Endodermal cell (in vitro differentiated cells): ENCODE results near the gene SERPINA5. TPM values are rescaled to one million over a fixed set of nuclear protein-coding genes. Genes with fewer than 3 reads are reported as not detected.

ENCODE experiments used
- DNase-seq: peaks from one replicate; pipeline ENCODE4 v3.0.0-alpha.2; 2017
- H3K27ac ChIP-seq: 2 replicates; pipeline ENCODE4 v1.5.1; 2013; ENCODE audit warnings: mild to moderate bottlenecking, low read depth, low read length, moderate library complexity
- H3K27me3 ChIP-seq: 2 replicates; pipeline ENCODE4 v1.6.1; 2013; ENCODE audit warnings: mild to moderate bottlenecking, low read length, moderate library complexity; ENCODE audit not compliant: insufficient read depth, control insufficient read depth, poor library complexity, severe bottlenecking
- H3K36me3 ChIP-seq: 2 replicates; pipeline ENCODE4 v1.7.0; 2013; ENCODE audit warnings: mild to moderate bottlenecking, low read length, moderate library complexity; ENCODE audit not compliant: control insufficient read depth, insufficient read depth
- H3K4me1 ChIP-seq: one replicate; pipeline ENCODE4 v1.7.0; 2013; ENCODE audit warnings: low read length; ENCODE audit not compliant: control insufficient read depth, insufficient read depth
- H3K4me3 ChIP-seq: 2 replicates; pipeline ENCODE4 v1.5.1; 2013; ENCODE audit warnings: mild to moderate bottlenecking, low read length, moderate library complexity
- H3K9ac ChIP-seq: 2 replicates; pipeline ENCODE4 v1.6.1; 2013; ENCODE audit warnings: mild to moderate bottlenecking, low read length, moderate library complexity; ENCODE audit not compliant: poor library complexity, severe bottlenecking; ENCODE audit errors: extremely low read depth
- H3K9me3 ChIP-seq: 2 replicates; pipeline ENCODE4 v1.6.1; 2013; ENCODE audit warnings: mild to moderate bottlenecking, low read length, moderate library complexity; ENCODE audit not compliant: control insufficient read depth
- H3K27ac Mint-ChIP-seq: 2 replicates; pipeline ENCODE4 v1.8.0; 2020; ENCODE audit warnings: mixed read lengths
- H3K27me3 Mint-ChIP-seq: 2 replicates; pipeline ENCODE4 v1.8.0; 2021; ENCODE audit warnings: mild to moderate bottlenecking, mixed read lengths; ENCODE audit not compliant: insufficient read depth
- H3K36me3 Mint-ChIP-seq: 2 replicates; pipeline ENCODE4 v1.8.0; 2020; ENCODE audit warnings: low read depth, mixed read lengths
- H3K4me1 Mint-ChIP-seq: 2 replicates; pipeline ENCODE4 v1.8.0; 2020; ENCODE audit warnings: mixed read lengths
- H3K4me3 Mint-ChIP-seq: 2 replicates; pipeline ENCODE4 v1.8.0; 2020; ENCODE audit warnings: mild to moderate bottlenecking, moderate library complexity, mixed read lengths
- H3K9me3 Mint-ChIP-seq: 2 replicates; pipeline ENCODE4 v1.8.0; 2020; ENCODE audit warnings: mild to moderate bottlenecking, mixed read lengths
- CTCF ChIP-seq: fragments of 200-600 bp; sonication (generic); conservative IDR thresholded peaks from 2 replicates; pipeline ENCODE4 v1.5.0; 2021; ENCODE audit warnings: antibody characterized with exemption, mild to moderate bottlenecking
- WGBS, 2 experiments: methylation state at CpG; one replicate each; pipeline versions ENCODE4 v1.1.5 to v1.1.7; 2013; ENCODE audit warnings: missing lambda C conversion rate in 2 of 2, mixed read lengths in 1 of 2; ENCODE audit not compliant: insufficient coverage in 1 of 2, insufficient read length in 1 of 2; 5-methylcytosine and 5-hydroxymethylcytosine counted together
- total RNA-seq, 2 donors: library from RNA; stranded (reverse); fragmentation: NEBNext Ultra II Directional in 1 of 2; extraction: Animal tissue kit (Norgen Biotek cat#: 25700) in 1 of 2; gene quantifications; 2 replicates in 1 of 2; 3 replicates in 1 of 2; pipeline ENCODE4 v1.2.1, GENCODE V29; 2021

SERPINA5 gene
- total RNA-seq, 2 donors from 2014 or later, result 1.5 to 2.8 TPM

- peaks cover 26% of the 10 kb centered on the region for H3K4me1 Mint-ChIP-seq
- H3K27ac ChIP-seq, result peak overlapping the region; percentile 42
- H3K36me3 Mint-ChIP-seq, result no peaks in the 10 kb centered on the region
- H3K4me3 ChIP-seq, result no peak overlapping the region
- H3K4me1 ChIP-seq, result peaks cover 12% of the 10 kb centered on the region
- no peak overlapping the region for H3K4me3 Mint-ChIP-seq
- WGBS, 2 experiments, result 79 to 86% methylated on average over 1 to 3 of the region's 3 CpGs
- TF ChIP-seq CTCF, result no peak
- no peaks in the 10 kb centered on the region for H3K9me3 Mint-ChIP-seq
- peak overlapping the region; percentile 26 for H3K27ac Mint-ChIP-seq
- H3K36me3 ChIP-seq, result no peaks in the 10 kb centered on the region
- no peak for DNase-seq
- no peaks in the 10 kb centered on the region for H3K27me3 ChIP-seq
- no peak overlapping the region for H3K9ac ChIP-seq
- no peaks in the 10 kb centered on the region for H3K9me3 ChIP-seq
- H3K27me3 Mint-ChIP-seq, result peaks cover 2% of the 10 kb centered on the region
These were observed 18.4 kb downstream of the SERPINA5 start for GRCh38 chr14:94599656-94600004.

- 75 to 86% methylated on average over 6 to 11 of the region's 11 CpGs for WGBS, 2 experiments
- H3K27me3 ChIP-seq, result no peaks in the 10 kb centered on the region
- Mint-ChIP-seq H3K4me1 (peaks cover 26% of the 10 kb centered on the region), H3K27me3 (peaks cover 2% of the 10 kb centered on the region), H3K4me3 (no peak overlapping the region), H3K9me3 (no peaks in the 10 kb centered on the region), H3K36me3 (no peaks in the 10 kb centered on the region), H3K27ac (peak overlapping the region; percentile 8)
- no peak for TF ChIP-seq CTCF
- H3K9me3 ChIP-seq, result no peaks in the 10 kb centered on the region
- no peaks in the 10 kb centered on the region for H3K36me3 ChIP-seq
- no peak overlapping the region for H3K27ac ChIP-seq
- no peak overlapping the region for H3K4me3 ChIP-seq
- H3K9ac ChIP-seq, result no peak overlapping the region
- DNase-seq, result no peak
- H3K4me1 ChIP-seq, result peaks cover 12% of the 10 kb centered on the region
These were observed 18.9 kb downstream of the SERPINA5 start for GRCh38 chr14:94600148-94600545.

- no peak overlapping the region for H3K27ac ChIP-seq
These were observed 20.7 kb downstream of the SERPINA5 start for GRCh38 chr14:94601884-94602391.

More at GRCh38 chr14:94601884-94602391, 20.7 kb downstream of the SERPINA5 start:
- H3K9me3 Mint-ChIP-seq, result no peaks in the 10 kb centered on the region
- WGBS, 2 experiments, result 87 to 88% methylated on average over 5 to 6 of the region's 6 CpGs
- no peaks in the 10 kb centered on the region for H3K36me3 Mint-ChIP-seq
- H3K9me3 ChIP-seq, result no peaks in the 10 kb centered on the region
- H3K4me1 ChIP-seq, result peaks cover 12% of the 10 kb centered on the region
- H3K4me1 Mint-ChIP-seq, result peaks cover 26% of the 10 kb centered on the region
- no peak overlapping the region for H3K9ac ChIP-seq
- H3K4me3 Mint-ChIP-seq, result no peak overlapping the region
- peak overlapping the region; percentile 48 for H3K27ac Mint-ChIP-seq
- no peak for TF ChIP-seq CTCF
- H3K27me3 Mint-ChIP-seq, result peaks cover 5% of the 10 kb centered on the region
- H3K27me3 ChIP-seq, result no peaks in the 10 kb centered on the region
- peak; percentile 64 for DNase-seq
- no peak overlapping the region for H3K4me3 ChIP-seq
- no peaks in the 10 kb centered on the region for H3K36me3 ChIP-seq
